H1 (cell line): Measurements from ENCODE around the gene ACMSD. TPM values are rescaled to one million over a fixed set of nuclear protein-coding genes. Genes with fewer than 3 reads are reported as not detected.

Source experiments
- CBX8 ChIP-seq: fragments of 300-800, 300-1000 bp; sonication (generic); IDR thresholded peaks from 2 replicates; pipeline ENCODE4 v1.7.1; 2016; ENCODE audit warnings: low read depth, low read length, borderline replicate concordance
- CEBPB ChIP-seq: IDR thresholded peaks from 2 replicates; pipeline ENCODE4 v1.6.1; 2012; ENCODE audit warnings: low read depth, low read length
- FOSL1 ChIP-seq: IDR thresholded peaks from 2 replicates; pipeline ENCODE4 v1.6.1; 2011; ENCODE audit warnings: mild to moderate bottlenecking, low read depth, low read length, moderate library complexity; ENCODE audit not compliant: insufficient read depth
- KDM5A ChIP-seq: fragments of 200-600 bp; IDR thresholded peaks from 2 replicates; pipeline ENCODE4 v1.7.1; 2012; ENCODE audit warnings: mild to moderate bottlenecking, low read length, inconsistent platforms, mixed read lengths
- RFX5 ChIP-seq: IDR thresholded peaks from 2 replicates; pipeline ENCODE4 v1.6.1; 2011; ENCODE audit warnings: low read depth, low read length, improper control_type of control experiment, borderline replicate concordance
- SIN3A ChIP-seq, 2 experiments: IDR thresholded peaks in 1 of 2; conservative IDR thresholded peaks in 1 of 2; 2 replicates each; pipeline ENCODE4 v1.6.1; 2011 to 2012; ENCODE audit warnings: low read length in 2 of 2, improper control_type of control experiment in 1 of 2, low read depth in 1 of 2, mild to moderate bottlenecking in 1 of 2
- TAF1 ChIP-seq: IDR thresholded peaks from 2 replicates; pipeline ENCODE4 v1.6.1; 2011; ENCODE audit warnings: mild to moderate bottlenecking, low read depth, low read length
- polyA plus RNA-seq, 7 experiments: library from polyadenylated mRNA; depleted of rRNA in 3 of 7; stranded (reverse) in 5 of 7; unstranded in 2 of 7; fragments of >200 nt in 5 of 7; fragments of 200-250 nt in 2 of 7; gene quantifications; 1 replicate in 5 of 7; 2 replicates in 1 of 7; 4 replicates in 1 of 7; pipeline versions ENCODE4 v1.2.1 to v1.2.3, GENCODE V29; 2011 to 2013; ENCODE audit warnings: missing spikeins in 2 of 7, mixed read lengths in 2 of 7
- total RNA-seq: library from RNA; stranded (reverse); fragmentation: NEBNext Ultra II Directional; extraction: Animal tissue kit (Norgen Biotek cat#: 25700); gene quantifications from 2 replicates; pipeline ENCODE4 v1.2.1, GENCODE V29; 2021
- TF ChIP-seq, protein P1 (sequence below): fragments of 300-600 bp; sonication (generic); IDR thresholded peaks from 2 replicates; pipeline ENCODE4 v1.7.1; 2012; ENCODE audit warnings: low read length, moderate library complexity, mild to moderate bottlenecking, inconsistent platforms; ENCODE audit not compliant: insufficient replicate concordance
- TF ChIP-seq, protein P2 (sequence below): IDR thresholded peaks from 2 replicates; pipeline ENCODE4 v1.6.1; 2011; ENCODE audit warnings: low read length, improper control_type of control experiment

ACMSD gene
- total and polyA plus RNA-seq, 2 of the 8 experiments (the other 6 are each of a cell fraction or from before 2014, with no cell fraction given) = not detected

DNA sequence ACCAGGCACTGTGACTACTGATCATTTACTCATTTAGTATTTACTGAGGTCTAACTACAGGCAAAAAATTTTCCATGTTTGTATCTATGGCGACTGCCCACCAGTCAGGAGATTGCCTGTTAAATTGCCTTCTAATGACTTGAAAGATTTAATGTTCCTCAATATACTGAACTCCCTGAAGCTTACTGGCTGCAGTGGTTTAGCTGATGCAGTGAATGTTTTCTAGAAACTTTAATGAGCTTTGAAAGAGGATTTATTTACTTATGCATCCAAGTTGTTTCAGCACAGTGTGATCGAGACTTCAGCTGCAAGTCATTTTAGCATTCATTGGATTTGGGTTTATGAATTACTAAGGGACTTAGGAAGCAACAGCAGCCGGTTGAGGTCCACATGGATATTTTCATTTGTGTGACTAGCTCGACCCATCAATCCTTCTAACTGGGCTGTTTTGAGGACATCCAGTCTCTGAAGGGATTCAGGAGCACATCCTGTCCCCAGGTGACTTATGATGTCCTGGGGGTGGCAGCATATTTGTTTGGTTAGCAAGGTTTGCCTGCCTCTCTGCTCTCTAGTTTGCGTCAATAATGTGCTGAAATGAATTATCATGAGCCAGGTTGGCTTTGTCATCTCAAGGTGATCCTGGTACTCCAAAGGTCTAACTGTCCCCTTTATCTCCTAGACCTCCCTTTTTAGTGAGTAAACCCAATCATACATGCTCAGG, 26.8 kb downstream of the ACMSD start (continued):
- TF ChIP-seq, protein P1, sequence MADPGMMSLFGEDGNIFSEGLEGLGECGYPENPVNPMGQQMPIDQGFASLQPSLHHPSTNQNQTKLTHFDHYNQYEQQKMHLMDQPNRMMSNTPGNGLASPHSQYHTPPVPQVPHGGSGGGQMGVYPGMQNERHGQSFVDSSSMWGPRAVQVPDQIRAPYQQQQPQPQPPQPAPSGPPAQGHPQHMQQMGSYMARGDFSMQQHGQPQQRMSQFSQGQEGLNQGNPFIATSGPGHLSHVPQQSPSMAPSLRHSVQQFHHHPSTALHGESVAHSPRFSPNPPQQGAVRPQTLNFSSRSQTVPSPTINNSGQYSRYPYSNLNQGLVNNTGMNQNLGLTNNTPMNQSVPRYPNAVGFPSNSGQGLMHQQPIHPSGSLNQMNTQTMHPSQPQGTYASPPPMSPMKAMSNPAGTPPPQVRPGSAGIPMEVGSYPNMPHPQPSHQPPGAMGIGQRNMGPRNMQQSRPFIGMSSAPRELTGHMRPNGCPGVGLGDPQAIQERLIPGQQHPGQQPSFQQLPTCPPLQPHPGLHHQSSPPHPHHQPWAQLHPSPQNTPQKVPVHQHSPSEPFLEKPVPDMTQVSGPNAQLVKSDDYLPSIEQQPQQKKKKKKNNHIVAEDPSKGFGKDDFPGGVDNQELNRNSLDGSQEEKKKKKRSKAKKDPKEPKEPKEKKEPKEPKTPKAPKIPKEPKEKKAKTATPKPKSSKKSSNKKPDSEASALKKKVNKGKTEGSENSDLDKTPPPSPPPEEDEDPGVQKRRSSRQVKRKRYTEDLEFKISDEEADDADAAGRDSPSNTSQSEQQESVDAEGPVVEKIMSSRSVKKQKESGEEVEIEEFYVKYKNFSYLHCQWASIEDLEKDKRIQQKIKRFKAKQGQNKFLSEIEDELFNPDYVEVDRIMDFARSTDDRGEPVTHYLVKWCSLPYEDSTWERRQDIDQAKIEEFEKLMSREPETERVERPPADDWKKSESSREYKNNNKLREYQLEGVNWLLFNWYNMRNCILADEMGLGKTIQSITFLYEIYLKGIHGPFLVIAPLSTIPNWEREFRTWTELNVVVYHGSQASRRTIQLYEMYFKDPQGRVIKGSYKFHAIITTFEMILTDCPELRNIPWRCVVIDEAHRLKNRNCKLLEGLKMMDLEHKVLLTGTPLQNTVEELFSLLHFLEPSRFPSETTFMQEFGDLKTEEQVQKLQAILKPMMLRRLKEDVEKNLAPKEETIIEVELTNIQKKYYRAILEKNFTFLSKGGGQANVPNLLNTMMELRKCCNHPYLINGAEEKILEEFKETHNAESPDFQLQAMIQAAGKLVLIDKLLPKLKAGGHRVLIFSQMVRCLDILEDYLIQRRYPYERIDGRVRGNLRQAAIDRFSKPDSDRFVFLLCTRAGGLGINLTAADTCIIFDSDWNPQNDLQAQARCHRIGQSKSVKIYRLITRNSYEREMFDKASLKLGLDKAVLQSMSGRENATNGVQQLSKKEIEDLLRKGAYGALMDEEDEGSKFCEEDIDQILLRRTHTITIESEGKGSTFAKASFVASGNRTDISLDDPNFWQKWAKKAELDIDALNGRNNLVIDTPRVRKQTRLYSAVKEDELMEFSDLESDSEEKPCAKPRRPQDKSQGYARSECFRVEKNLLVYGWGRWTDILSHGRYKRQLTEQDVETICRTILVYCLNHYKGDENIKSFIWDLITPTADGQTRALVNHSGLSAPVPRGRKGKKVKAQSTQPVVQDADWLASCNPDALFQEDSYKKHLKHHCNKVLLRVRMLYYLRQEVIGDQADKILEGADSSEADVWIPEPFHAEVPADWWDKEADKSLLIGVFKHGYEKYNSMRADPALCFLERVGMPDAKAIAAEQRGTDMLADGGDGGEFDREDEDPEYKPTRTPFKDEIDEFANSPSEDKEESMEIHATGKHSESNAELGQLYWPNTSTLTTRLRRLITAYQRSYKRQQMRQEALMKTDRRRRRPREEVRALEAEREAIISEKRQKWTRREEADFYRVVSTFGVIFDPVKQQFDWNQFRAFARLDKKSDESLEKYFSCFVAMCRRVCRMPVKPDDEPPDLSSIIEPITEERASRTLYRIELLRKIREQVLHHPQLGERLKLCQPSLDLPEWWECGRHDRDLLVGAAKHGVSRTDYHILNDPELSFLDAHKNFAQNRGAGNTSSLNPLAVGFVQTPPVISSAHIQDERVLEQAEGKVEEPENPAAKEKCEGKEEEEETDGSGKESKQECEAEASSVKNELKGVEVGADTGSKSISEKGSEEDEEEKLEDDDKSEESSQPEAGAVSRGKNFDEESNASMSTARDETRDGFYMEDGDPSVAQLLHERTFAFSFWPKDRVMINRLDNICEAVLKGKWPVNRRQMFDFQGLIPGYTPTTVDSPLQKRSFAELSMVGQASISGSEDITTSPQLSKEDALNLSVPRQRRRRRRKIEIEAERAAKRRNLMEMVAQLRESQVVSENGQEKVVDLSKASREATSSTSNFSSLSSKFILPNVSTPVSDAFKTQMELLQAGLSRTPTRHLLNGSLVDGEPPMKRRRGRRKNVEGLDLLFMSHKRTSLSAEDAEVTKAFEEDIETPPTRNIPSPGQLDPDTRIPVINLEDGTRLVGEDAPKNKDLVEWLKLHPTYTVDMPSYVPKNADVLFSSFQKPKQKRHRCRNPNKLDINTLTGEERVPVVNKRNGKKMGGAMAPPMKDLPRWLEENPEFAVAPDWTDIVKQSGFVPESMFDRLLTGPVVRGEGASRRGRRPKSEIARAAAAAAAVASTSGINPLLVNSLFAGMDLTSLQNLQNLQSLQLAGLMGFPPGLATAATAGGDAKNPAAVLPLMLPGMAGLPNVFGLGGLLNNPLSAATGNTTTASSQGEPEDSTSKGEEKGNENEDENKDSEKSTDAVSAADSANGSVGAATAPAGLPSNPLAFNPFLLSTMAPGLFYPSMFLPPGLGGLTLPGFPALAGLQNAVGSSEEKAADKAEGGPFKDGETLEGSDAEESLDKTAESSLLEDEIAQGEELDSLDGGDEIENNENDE = no peak
- TF ChIP-seq CBX8 (no peak), SIN3A (conservative IDR thresholded peaks at IDR 0.05 in 1 of 2, IDR thresholded peaks at IDR 0.05 in 1 of 2; ENCODE audit: low read depth in 1 of 2, low read length in 2 of 2) (no peak), CEBPB (no peak), FOSL1 (no peak), TAF1 (no peak), KDM5A (no peak), RFX5 (no peak)
- TF ChIP-seq, protein P2, sequence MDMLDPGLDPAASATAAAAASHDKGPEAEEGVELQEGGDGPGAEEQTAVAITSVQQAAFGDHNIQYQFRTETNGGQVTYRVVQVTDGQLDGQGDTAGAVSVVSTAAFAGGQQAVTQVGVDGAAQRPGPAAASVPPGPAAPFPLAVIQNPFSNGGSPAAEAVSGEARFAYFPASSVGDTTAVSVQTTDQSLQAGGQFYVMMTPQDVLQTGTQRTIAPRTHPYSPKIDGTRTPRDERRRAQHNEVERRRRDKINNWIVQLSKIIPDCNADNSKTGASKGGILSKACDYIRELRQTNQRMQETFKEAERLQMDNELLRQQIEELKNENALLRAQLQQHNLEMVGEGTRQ = no peak
